Measurements from ENCODE around the gene SLC24A3.

- no peak for TF ChIP-seq CTCF (IDR thresholded peaks at IDR 0.05; ENCODE audit: insufficient read depth, low read depth, low read length)
- no peak for TF ChIP-seq EZH2 (IDR thresholded peaks at IDR 0.05; ENCODE audit: insufficient read depth, low read length)
These were observed 24.1 kb downstream of the SLC24A3 start for GRCh38 chr20:19236371-19237055.

Measured in astrocyte (in vitro differentiated cells and primary cell).